Right atrium auricular region (tissue), 2 donors: ENCODE measurements around the gene NEUROD2. TPM values are rescaled to one million over a fixed set of nuclear protein-coding genes. Genes with fewer than 3 reads are reported as not detected.

Source experiments
- total RNA-seq, 2 donors: library from RNA; depleted of rRNA; stranded (reverse); fragments of >200 nt; gene quantifications; one replicate each; pipeline ENCODE4 v1.1.0, GENCODE V29; 2016

The NEUROD2 gene
- total RNA-seq, 2 donors from 2014 or later, result not detected

Other genes with a start within 250 kb of the NEUROD2 start
- 1 to 10 TPM; 7.6 to 7.7 TPM for gene FBXL20, start 206.3 kb downstream of the NEUROD2 start, total RNA-seq
- gene MED1, start 156.7 kb downstream of the NEUROD2 start, total RNA-seq, result 10 to 100 TPM; 15.9 to 19.0 TPM
- gene CDK12, start 146.4 kb downstream of the NEUROD2 start, total RNA-seq, result 10 to 100 TPM; 15.9 to 18.9 TPM
- gene PPP1R1B, start 19.0 kb upstream of the NEUROD2 start, total RNA-seq, result 1 to 10 TPM in 1 of 2 donors, not detected in 1; 6.7 TPM
- 10 to 100 TPM; 18.5 to 22.2 TPM for gene STARD3, start 29.2 kb upstream of the NEUROD2 start, total RNA-seq
- gene TCAP, start 57.4 kb upstream of the NEUROD2 start, total RNA-seq, result 1,000 to 10,000 TPM; 3,380 to 5,284 TPM
- 10 to 100 TPM; 14.9 to 26.2 TPM for gene PNMT, start 60.5 kb upstream of the NEUROD2 start, total RNA-seq
- 10 to 100 TPM; 14.0 to 21.6 TPM for gene PGAP3, start 80.1 kb upstream of the NEUROD2 start, total RNA-seq
- 10 to 100 TPM; 73.5 to 85.5 TPM for gene ERBB2, start 92.1 kb upstream of the NEUROD2 start, total RNA-seq
- gene MIEN1, start 122.6 kb upstream of the NEUROD2 start, total RNA-seq, result 10 to 100 TPM; 77.5 to 77.8 TPM
- gene GRB7, start 130.0 kb upstream of the NEUROD2 start, total RNA-seq, result 1 to 10 TPM; 3.4 to 5.8 TPM